GM10266 (cell line): ENCODE measurements around the gene IGFBP5.

Experiments used
- DNase-seq: peaks from one replicate; pipeline ENCODE4 v3.0.0; 2012; ENCODE audit errors: extremely low spot score
- CTCF ChIP-seq: IDR thresholded peaks from 2 replicates; pipeline ENCODE4 v1.5.1; 2012; ENCODE audit warnings: mild to moderate bottlenecking, low read depth; ENCODE audit not compliant: control insufficient read depth, insufficient read depth; ENCODE audit errors: missing control alignments

Gene IGFBP5

GRCh38 chr2:216665242-216665641, 30.1 kb downstream of the IGFBP5 start:
- no peak for DNase-seq
- TF ChIP-seq CTCF = no peak

DNA sequence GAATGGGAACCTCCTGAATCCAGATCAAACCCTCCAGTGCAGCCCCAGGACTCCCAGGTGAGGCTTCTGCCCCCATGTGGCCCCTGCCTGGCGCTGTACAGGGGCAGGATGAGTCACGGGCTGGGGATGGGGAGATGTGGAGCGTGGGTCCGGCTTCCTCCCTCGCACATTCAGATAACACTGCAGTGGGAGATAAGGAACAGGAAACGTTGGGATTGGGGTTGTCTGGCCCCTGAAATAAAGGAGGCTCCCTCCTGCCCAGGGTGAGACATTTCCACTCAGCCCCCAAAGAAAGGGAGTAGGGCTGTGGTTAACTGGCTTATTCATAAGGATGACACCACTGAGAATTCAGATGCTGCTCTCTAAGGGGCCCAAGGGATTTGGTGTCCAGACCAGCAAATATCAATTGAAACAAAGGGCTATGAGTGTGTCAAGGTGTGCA, 30.7 kb downstream of the IGFBP5 start:
- DNase-seq = no peak
- TF ChIP-seq CTCF = peak; percentile 34

DNA sequence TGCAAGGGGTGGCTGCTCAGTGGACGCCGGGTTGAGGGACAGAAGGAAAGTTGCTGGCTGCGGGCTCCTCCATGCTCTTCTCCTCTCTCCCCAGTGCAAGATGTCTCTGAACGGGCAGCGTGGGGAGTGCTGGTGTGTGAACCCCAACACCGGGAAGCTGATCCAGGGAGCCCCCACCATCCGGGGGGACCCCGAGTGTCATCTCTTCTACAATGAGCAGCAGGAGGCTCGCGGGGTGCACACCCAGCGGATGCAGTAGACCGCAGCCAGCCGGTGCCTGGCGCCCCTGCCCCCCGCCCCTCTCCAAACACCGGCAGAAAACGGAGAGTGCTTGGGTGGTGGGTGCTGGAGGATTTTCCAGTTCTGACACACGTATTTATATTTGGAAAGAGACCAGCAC, 31.5 kb downstream of the IGFBP5 start:
- no peak for DNase-seq
- TF ChIP-seq CTCF = no peak

GRCh38 chr2:216663106-216663505, 32.2 kb downstream of the IGFBP5 start:
- no peak for DNase-seq
- TF ChIP-seq CTCF = no peak

DNA sequence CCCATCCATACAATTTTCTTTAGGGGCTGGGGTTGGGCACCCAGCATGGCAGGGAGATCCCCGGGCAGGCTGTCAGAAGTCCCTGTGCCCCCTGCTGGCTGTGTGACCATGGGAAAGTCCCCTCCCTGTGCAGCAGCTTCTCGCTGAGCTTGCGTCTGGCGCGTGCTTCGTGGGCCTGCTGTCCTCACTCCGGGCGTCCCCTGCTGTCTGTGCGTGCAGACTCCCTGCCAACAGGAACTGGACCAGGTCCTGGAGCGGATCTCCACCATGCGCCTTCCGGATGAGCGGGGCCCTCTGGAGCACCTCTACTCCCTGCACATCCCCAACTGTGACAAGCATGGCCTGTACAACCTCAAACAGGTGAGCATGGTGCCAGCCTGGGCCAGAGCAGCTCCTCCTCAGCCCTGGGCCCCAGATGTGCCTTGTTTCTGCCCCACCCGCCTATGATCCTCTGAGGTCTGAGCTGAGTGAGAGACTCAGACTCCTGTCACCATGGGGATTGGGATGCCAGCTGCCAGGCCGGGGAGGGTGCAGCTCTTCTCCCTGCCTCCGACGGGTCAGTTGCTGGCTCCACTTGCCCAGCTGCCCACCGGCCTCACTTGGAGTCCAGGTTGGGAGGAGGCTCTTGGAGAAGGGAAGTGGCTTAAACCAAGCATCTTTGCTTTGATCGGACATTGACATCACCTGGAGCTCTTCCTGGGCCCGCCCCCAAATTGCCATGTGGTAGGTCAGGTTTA, 33.5 kb downstream of the IGFBP5 start:
- DNase-seq = no peak

GRCh38 chr2:216661051-216661450, 34.3 kb downstream of the IGFBP5 start:
- no peak for DNase-seq
- no peak for TF ChIP-seq CTCF

More for the DNA sequence above, 33.5 kb downstream of the IGFBP5 start:
- peak; percentile 36 for TF ChIP-seq CTCF

- no peak for TF ChIP-seq CTCF
These were observed 34.9 kb downstream of the IGFBP5 start for GRCh38 chr2:216660496-216660895.

More at GRCh38 chr2:216660496-216660895, 34.9 kb downstream of the IGFBP5 start:
- DNase-seq = no peak
